HG03103 (cell line): ENCODE data around the gene ZNF48.
"Not testable (repeated sequence)": the region's sequence is repeated elsewhere in the genome, so short reads cannot be mapped to it uniquely, and the experiment has no call there.

ENCODE experiments used
- ATAC-seq: cut with Tn5 transposase; IDR thresholded peaks from one replicate; pipeline ENCODE4 v1.9.1; 2021; ENCODE audit warnings: low read depth; ENCODE audit not compliant: unreplicated experiment

The ZNF48 gene

DNA sequence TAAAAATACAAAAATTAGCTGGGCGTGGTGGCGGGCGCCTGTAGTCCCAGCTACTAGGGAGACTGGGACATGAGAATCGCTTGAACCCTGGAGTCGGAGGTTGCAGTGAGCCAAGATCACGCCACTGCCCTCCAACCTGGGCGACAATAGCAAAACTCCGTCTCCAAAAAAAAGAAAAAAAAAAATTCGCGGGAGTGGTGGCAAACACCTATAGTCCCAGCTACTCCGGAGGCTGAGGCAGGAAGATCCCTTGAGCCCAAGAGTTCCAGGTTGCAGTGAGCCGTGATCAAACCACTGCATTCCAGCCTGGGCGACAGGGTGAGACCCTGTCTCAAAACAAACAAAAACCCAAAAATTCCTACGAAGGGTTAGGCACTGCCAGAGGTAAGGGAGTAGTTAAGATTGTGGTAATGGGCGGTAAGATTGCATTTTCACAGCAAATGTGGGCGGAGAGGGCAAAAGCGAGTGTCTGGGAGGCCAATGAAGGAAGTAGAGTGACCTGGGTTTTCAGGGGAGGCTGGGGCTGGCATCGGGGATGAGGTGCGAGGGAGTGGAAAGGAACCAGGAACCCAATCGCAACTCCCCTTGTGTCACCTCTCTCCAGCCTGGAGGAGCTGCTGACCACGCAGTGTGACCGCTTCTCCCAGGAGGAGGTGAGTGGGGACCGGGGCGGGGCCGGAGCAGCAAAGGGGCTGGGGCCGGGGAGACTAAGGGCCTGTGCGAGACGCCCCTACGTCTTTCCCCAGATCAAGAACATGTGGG is 18.0 kb upstream of the ZNF48 start:
- no peak for ATAC-seq

DNA sequence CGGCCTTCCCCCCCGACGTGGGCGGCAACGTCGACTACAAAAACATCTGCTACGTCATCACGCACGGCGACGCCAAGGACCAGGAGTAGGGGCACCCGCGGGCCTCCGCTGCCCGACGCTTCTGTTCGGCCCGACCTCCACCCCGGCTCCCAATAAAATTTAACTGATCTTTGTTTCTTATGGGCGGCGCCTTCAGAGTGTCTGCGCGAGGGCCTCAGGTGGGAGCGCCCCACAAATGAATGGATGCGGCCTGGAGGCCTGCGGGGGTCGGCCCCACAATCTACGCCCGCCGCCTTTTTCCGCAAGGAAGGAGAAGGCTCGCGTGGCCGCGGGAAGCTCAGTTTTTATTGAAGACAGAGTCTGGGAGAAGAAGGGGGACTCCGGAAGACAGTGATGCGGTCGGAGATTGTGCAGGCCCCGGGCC is 17.4 kb upstream of the ZNF48 start:
- peak; percentile 13 for ATAC-seq

DNA sequence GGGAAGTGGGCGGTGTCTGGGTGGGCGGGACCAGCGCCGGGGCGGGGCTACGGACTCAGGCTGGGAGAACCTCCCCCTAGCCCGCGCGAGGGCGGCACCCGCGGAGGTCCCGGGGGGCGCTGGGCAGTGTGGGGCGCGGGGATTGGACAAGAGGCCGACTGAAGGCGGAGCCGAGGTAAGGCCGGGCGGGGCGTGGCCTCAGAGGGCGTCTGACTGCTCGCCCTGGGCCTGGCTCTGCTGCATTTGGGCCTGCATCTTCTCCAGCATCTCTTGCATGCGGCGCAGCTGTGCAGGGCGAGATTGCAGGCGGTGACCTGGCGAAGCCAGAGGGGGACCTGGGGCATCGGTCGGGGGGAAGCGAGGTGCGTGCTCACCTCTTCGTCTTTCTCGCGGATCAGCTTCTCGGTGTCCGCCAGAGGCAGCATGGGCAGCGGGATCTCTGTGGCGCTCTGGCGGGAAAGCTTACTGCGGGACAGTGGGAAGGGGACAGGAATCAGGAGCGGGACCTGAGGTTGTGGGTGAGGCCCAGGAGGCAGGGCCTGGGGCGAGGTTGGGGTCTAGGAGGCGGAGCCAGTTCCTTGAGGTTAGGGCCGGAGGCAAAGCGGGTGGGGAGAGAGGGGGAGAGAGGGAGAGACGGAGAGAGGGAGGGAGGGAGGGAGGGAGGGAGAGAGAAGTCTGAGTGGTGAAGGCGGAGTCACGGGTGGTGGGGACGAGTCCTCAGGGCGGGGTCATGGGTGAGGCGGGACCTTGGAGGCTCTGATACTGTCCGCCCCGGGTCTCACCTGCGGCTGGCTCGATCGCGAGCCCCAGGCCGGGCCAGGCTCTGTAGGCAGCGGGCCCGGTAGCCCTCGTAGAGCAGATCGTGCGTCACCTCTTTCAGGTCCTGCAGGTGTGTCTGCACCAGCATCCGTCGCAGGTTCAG is 16.7 kb upstream of the ZNF48 start:
- peak; percentile 78 for ATAC-seq

DNA sequence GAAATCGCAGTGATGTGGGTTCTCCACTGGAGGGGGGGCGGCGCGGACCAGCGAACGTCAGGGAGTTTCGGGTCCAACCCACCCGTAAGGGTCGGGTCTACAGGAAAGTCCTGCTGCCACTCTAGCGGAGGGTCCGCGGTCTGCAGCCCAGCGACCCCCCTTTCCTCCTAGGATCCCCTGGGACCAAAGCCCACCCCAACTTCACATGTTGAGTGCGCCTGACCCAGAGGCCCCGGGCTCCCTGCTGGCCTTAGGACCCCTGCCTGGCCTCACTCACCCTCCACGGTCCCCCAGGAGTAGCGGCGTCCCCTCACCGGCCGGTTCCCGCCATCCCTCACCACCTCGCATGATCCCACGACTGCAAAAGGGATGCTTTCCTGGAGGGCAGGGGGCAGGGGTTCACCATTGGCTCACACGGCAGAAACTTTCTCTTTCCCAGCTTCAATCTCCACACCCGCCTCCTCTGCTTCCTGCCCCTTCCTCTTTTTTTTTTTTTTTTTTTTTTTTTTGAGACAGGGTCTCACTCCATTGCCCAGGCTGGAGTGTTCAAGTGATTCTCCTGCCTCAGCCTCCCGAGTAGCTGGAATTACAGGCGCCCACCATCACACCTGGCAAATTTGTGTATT is 15.9 kb upstream of the ZNF48 start:
- peak; percentile 1 for ATAC-seq

DNA sequence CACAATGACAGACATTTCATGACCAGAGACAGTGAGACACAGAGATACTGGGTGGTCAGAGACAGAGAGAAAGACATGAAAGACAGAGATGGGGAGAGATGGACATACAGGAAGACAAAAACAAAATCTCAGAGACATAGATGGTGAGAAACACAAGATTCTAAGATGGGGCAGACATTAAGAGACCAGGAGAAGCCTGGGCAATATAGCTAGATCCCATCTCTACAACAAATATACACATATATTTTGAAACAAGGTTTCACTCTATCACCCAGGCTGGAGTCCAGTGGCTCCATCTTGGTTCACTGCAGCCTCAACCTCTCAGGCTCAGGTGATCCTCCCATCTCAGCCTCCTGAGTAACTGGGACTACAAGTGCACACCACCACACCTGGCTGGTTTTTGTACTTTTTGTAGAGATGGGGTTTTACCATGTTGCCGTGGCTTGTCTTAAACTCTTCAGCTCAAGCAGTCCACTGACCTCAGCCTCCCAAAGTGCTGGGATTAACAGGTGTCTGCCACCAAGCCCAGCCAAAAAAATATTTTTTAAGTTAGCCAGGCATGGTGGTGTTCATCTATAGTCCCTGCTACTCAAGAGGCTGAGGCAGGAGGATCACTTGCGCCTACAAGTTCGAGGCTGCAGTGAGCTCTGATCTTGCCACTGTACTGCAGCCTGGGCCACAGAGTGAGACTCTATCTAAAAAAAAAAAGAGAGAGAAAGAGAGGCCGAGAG is 15.0 kb upstream of the ZNF48 start:
- ATAC-seq: no peak

DNA sequence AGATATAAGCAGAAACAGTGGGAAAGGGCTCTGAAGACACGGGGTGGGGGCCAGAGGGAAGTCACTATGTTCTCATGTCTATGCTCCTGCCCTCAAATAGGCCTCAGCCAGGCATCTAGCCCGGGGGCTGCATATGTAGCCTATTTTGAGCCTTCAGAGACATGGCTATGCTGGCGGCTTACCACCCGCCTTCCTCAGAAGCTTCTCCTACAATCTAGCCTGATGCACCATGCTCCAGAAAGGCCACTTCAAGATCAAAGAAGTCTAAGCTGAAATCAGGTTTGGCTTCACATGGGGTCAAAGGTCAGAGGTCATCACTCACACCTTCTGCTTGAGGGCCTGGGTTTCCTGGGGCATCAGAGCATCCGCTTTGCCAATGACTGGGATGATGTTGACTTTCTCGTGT is 14.4 kb upstream of the ZNF48 start:
- no peak for ATAC-seq

DNA sequence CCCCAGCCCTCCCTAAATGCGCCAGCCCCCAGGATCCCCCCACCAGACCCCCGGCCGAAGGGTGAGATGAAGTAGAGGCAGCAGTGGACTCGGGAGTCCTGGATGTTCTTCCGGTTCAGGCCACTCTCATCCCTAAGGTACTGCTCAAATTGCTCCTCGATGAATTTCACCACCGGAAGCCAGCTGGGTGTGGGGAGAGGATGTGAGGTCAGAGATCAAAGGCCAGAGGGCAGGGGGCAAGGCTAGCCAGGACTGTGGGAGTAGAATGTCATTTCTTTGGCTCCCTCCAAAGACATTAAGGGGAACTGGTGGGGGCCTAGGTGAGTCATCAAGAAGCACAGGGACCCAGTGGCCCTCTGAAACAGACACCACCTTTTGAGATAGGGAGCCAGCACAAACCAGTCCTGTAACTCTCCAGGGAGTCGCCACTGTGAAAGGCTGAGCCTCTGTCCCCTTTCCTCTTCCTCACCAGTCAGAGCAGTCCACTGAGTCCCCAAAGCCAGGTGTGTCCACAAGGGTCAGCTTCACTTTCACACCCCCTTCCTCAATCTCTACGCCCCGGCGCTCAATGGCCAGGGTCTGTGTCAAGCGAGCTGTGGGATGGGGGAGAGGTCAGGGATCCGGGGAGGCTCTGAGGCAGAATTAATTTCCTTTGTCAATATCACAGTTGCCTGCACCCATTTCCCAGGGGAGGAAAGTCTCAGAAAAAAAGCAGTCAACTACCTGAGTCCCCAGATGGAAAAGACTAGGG is 13.8 kb upstream of the ZNF48 start:
- no peak for ATAC-seq

DNA sequence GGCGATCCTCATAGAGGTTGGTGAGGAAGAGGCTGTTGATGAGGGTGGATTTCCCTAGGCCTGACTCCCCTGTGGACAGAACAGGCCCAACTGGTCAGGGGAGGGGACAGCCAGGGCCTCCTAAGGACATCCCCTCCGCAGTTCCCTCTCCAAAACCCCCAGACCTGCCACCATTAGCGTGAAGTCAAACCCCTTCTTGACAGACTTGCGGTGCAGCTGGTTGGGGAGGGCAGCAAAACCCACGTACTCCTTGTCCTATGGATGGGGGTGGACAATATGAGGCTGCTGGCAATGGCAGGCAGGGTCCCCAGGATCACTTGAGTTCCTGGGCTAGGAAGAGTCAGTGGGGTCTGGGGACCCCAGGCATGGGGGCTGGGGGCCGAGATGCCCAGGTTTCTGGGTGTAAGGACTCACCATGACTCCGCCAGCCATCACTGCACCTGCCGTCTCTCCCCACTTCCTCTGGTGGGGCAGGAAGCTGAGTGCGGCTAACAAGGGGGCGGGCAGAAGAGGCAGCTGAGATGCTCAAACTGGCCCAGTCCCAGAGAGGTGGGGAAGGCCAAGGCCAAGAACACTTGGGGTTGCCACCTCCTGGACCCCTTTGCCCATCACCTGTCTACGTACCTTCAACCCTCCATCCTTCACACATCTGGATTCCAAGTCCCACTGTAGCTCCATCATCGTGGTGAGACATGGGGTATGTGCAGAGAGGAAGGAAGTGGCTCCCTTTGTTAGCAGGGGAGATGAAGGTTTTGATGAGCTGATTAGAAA is 12.9 kb upstream of the ZNF48 start, which contains the start of gene SEPTIN1:
TSS of gene SEPTIN1 (minus strand) at position 451 of the 771 bp plus-strand sequence. CDS start at position 432, 19 bp downstream.
- no peak for ATAC-seq

DNA sequence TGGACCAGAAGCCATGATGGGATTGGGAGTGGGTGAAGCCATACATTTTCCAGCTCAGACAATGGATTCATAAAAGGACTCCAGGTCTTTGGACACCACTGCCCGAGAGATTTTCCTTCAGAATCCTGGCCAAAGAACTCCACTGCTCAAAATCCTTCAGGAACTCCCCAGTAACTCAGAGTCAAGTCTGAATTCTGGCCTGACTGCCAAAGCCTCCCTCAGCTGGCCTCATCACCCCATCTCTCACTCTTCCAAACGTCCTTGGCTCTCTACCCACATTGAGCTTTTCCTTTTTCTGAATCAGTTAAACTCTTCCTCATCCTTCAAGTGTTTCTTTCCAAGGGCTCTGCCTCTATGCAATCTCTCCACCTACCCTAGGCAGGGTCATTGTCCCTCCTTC is 11.7 kb upstream of the ZNF48 start:
- no peak for ATAC-seq

DNA sequence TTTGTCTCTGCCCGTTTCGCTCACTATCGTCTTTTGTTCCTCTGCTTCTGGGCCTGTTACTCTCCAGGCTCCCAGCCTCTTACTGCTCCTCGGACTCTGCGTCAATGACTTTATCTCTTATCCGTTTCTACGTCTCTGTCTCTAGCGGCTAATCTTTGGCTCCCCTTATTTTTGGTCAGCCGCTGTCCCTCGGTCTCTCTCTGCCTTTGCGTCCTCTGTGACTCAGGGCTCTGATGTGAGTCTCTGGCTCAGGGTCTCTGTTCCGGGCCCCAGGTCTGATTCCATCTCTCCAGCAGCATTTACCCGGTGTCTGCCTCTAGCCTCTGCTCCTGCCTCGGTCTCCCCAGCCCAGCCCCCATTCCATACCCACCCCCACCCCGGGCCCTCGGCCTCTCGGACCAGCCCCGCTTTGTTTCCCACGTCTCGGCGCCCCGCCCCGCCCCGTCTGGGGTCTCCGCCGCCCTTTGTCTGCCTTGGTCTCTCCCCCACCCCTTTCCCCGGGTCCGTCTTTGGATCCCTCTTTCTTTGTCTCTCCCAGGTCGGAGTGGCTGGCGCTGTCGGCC is 547 bp upstream of the ZNF48 start:
- ATAC-seq: no peak

DNA sequence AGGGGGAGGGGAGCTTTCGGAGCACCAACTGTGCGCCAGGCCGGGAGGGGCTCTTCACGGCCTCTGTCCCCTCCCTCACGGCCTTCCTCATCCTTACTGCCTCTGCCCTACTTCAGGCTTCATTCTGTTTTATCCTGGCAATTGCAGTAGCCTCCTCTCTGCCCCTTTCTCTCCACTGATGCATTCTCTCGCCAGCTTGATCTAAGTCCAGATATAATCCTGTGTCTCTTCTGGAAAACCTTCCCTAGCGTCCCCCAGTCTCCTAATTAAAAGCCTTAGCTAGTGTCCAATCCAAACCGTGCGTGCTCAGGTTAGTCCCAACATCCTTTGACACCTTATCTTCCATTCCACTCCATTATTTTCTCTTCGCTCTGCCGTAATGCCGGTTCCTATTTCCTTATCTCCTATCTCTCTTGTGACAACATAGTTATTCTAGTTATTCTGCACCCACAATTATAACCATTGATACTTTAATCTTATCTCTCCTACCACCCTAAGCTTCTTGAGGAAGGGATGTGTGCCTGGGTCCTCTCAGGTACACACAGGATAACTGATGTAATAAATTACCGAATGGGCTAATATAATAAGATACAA is 869 bp downstream of the ZNF48 start:
- no peak for ATAC-seq

DNA sequence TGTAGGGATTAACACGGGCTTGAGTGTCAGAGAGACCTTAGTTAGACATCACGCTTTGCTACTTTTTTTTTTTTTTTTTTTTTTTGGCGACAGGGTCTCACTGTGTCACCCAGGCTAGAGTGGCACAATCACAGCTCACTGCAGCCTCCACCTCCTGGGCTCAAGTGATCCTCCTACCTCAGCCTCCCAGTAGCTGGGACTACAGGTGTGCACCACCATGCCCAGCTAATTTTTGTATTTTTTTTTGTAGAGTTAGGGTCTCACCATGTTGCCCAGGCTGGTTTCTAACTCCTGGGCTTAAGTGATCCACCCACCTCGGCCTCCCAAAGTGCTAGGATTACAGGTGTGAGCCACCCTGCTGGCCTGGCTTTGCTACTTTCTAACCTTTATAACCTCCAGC is 1.4 kb downstream of the ZNF48 start:
- not testable (repeated sequence) for ATAC-seq

DNA sequence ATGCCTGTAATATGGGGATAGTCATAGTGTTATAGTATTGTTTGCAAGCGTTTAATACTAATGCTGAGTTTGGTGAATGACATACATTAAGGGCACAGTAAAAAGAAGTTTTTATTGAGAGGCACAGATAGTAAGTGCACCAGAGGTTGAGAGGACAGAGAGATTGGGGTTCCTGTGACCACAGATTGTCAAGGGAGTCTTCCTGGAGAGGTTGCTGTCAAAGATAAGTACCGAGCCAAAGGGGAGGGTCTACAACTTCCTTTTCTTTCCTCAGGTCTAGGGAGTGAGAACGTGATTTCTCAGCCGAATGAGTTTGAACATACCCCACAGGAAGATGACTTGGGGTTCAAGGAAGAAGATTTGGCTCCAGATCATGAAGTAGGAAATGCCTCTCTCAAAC is 1.8 kb downstream of the ZNF48 start:
- ATAC-seq: no peak

DNA sequence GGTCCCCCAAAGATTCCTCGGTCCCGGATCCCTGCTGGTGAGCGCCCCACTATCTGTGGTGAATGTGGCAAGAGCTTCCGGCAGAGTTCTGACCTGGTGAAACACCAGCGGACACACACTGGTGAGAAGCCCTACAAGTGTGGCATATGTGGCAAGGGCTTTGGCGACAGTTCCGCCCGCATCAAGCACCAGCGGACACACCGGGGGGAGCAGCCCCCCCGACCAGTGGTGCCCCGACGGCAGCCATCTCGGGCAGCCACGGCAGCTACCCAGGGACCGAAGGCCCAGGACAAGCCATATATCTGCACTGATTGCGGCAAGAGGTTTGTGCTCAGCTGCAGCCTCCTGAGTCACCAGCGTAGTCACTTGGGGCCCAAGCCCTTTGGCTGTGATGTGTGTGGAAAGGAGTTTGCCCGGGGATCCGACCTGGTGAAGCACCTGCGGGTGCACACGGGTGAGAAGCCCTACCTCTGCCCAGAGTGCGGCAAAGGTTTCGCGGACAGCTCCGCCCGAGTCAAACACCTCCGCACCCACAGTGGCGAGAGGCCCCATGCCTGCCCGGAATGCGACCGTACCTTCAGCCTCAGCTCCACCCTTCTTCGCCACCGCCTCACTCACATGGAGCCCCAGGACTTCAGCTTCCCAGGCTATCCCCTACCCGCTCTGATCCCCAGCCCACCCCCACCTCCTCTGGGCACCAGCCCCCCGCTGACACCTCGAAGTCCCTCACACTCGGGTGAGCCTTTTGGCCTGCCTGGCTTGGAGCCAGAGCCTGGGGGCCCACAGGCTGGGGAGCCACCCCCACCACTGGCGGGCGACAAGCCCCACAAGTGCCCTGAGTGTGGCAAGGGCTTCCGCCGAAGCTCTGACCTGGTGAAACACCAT is 2.8 kb downstream of the ZNF48 start:
- ATAC-seq: no peak

DNA sequence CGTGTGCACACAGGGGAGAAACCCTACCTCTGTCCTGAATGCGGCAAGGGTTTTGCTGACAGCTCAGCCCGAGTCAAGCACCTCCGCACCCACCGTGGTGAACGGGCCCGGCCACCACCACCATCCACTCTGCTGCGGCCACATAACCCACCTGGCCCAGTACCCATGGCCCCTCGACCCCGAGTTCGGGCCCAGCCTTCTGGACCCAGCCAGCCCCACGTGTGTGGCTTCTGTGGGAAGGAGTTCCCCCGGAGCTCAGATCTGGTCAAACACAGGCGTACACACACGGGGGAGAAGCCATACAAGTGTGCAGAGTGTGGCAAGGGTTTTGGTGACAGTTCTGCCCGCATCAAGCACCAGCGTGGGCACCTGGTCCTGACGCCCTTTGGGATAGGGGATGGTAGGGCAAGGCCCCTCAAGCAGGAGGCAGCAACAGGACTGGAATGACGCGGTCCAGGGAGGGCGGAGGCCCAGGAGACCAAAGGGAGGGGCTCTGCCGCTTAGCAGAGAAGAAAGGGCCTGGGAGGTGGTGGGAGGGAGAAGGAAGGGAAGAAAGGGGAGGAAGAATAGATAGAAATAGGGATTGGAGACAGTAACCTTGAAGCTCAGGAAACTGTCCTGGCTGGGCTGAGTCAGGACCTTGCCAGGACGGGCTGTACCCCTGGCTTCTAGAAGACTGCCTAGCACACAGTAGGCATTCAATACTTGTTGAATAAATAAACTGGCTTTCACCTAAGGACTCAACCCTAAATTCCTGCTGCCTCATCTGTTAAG is 3.6 kb downstream of the ZNF48 start:
- no peak for ATAC-seq

DNA sequence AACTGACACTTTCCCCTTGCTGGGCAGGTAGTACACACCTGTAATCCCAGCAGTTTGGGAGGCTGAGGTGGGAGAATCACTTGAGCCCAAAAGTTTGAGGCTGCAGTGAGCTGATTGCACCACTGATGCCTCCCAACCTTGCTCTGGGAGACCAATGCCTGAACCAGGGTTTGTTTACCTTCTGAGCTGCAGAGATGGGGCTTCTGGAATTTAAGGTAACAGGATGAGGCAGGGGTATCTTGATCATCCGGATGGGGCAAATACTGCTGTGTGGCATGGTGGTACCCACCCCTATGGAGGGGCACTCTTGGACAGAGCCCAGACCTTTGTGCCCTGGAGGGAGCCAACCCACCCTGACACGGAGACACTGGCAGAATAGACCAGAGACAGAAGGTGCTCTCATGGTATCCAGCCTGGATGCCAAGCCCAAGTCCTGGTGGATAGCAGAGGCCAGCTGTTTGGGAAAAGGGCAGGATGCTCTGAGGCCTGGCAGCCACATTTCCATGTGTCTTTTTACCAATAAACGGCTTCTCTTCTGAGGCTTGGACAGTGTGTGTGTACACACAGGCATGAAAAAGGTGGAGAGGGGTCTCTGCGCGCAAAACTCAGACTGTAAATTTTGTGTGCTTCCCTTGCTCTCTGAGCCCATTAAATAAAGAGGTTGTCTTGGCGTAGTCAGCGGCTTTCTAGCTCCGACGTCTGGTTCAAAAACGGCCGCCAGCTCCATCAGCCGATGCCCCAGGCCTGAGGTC is 4.4 kb downstream of the ZNF48 start:
- no peak for ATAC-seq
